ENCODE results near the gene ATP8A2. TPM values are rescaled to one million over a fixed set of nuclear protein-coding genes. Genes with fewer than 3 reads are reported as not detected.
"Not testable (repeated sequence)": the region's sequence is repeated elsewhere in the genome, so short reads cannot be mapped to it uniquely, and the experiment has no call there.

Gene ATP8A2
- total and polyA plus RNA-seq, 4 donors = 0.01 to 0.08 (median 0.05) TPM; not detected in 1

DNA sequence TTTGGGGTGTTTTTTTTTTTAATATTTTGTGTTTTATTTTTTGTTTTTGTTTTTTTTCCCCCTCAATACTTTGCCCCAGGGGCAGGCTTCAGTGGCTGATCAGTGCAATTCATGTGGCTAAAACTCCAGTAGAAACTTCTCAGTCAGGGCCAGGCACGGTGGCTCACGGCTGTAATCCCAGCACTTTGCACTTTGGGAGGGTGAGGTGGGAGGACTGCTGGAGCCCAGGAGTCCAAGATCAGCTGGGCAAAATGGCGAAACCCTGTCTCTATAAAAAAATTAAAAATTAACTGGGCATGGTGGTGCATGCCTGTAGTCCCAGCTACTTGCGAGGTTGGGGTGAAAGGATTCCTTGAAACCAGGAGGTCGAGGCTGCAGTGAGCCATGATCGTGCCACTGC is 17.4 kb upstream of the ATP8A2 start:
- no peaks in the 10 kb centered on the region for H3K36me3 ChIP-seq (ENCODE audit: control insufficient read depth in 4 of 4, insufficient read depth in 3 of 4, low read depth in 1 of 4, low read length in 3 of 4)
- no peaks in the 10 kb centered on the region for H3K9me3 ChIP-seq (ENCODE audit: control insufficient read depth in 4 of 4, low read length in 3 of 4)
- H3K9ac ChIP-seq (ENCODE audit: low read depth in 1 of 2, low read length in 2 of 2) = no peak overlapping the region
- H3K4me1 ChIP-seq (ENCODE audit: control insufficient read depth in 4 of 4, insufficient read depth in 4 of 4, low read length in 3 of 4) = no peaks in the 10 kb centered on the region
- H3K27me3 ChIP-seq (ENCODE audit: control insufficient read depth in 4 of 4, insufficient read depth in 4 of 4, low read length in 3 of 4) = no peaks in the 10 kb centered on the region
- TF ChIP-seq GABPA (IDR thresholded peaks at IDR 0.05 in 1 of 2, conservative IDR thresholded peaks at IDR 0.05 in 1 of 2) (no peak), FOXA1 (IDR thresholded peaks at IDR 0.05) (no peak), TAF1 (conservative IDR thresholded peaks at IDR 0.05) (no peak), FOXA2 (IDR thresholded peaks at IDR 0.05) (no peak), HNF4G (IDR thresholded peaks at IDR 0.05) (no peak), HNF4A (conservative IDR thresholded peaks at IDR 0.05) (no peak), RAD21 (IDR thresholded peaks at IDR 0.05) (no peak)
- TF ChIP-seq, protein P1, sequence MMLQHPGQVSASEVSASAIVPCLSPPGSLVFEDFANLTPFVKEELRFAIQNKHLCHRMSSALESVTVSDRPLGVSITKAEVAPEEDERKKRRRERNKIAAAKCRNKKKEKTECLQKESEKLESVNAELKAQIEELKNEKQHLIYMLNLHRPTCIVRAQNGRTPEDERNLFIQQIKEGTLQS (IDR thresholded peaks at IDR 0.05) = no peak
- TF ChIP-seq, protein P2, sequence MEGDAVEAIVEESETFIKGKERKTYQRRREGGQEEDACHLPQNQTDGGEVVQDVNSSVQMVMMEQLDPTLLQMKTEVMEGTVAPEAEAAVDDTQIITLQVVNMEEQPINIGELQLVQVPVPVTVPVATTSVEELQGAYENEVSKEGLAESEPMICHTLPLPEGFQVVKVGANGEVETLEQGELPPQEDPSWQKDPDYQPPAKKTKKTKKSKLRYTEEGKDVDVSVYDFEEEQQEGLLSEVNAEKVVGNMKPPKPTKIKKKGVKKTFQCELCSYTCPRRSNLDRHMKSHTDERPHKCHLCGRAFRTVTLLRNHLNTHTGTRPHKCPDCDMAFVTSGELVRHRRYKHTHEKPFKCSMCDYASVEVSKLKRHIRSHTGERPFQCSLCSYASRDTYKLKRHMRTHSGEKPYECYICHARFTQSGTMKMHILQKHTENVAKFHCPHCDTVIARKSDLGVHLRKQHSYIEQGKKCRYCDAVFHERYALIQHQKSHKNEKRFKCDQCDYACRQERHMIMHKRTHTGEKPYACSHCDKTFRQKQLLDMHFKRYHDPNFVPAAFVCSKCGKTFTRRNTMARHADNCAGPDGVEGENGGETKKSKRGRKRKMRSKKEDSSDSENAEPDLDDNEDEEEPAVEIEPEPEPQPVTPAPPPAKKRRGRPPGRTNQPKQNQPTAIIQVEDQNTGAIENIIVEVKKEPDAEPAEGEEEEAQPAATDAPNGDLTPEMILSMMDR (IDR thresholded peaks at IDR 0.05; ENCODE audit: low read depth, low read length, missing input control) = no peak
- DNase-seq (ENCODE audit: low spot score) = no peak
- no peak overlapping the region for H3K4me3 ChIP-seq (ENCODE audit: low read depth in 1 of 3, low read length in 3 of 3)
- H3K27ac ChIP-seq (ENCODE audit: low read depth in 1 of 2, low read length in 2 of 2) = no peak overlapping the region
- 64% methylated on average over 6 of the region's 6 CpGs for WGBS

DNA sequence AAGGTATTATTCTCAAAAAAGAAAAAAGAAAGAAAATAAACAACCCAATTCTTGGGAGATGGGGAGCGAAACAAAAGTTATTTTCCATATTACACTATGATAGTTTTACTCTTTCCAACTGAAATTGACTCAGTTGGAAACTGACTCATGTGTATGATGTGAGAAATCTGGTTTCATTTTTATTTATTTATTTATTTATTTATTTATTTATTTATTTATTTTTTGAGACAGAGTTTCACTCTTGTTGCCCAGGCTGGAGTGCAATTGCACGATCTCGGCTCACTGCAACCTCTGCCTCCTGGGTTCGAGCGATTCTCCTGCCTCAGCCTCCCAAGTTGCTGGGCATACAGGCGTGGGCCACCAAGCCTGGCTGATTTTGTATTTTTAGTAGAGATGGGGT is 11.3 kb upstream of the ATP8A2 start:
- WGBS = 94% methylated on average over 6 of the region's 6 CpGs

DNA sequence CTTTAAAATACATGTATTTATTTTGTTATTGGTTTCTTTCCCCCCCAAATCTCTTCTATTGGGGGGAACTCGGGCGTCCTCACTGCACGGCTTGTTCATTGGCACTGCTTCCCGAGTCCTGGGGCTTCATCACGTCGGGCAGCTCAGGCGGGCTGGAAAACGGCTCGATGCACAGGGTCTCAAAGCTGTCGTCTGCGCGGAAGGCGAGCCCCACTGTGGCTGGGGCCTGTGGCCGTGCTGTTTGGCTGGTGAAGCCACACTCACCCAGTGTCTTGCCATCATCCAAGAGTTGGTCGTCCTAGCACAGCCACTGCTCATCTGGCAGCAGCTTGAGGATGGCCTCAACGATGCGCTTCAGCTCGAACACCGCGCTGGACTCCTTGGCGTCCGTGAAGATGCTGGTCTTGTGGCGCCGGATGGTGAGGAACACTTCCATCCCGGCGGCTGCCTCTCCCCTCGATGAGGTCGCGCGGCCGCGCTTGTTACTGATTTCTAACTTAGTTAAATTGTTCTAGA is 6.0 kb upstream of the ATP8A2 start:
- no peaks in the 10 kb centered on the region for H3K4me1 ChIP-seq (ENCODE audit: control insufficient read depth in 4 of 4, insufficient read depth in 4 of 4, low read length in 3 of 4)
- WGBS = 92% methylated on average over 32 of the region's 32 CpGs
- H3K9me3 ChIP-seq (ENCODE audit: control insufficient read depth in 4 of 4, low read length in 3 of 4) = no peaks in the 10 kb centered on the region
- H3K27ac ChIP-seq (ENCODE audit: low read depth in 1 of 2, low read length in 2 of 2) = no peak overlapping the region
- DNase-seq (ENCODE audit: low spot score) = no peak
- no peak overlapping the region for H3K9ac ChIP-seq (ENCODE audit: low read depth in 1 of 2, low read length in 2 of 2)
- no peaks in the 10 kb centered on the region for H3K36me3 ChIP-seq (ENCODE audit: control insufficient read depth in 4 of 4, insufficient read depth in 3 of 4, low read depth in 1 of 4, low read length in 3 of 4)
- H3K27me3 ChIP-seq (ENCODE audit: control insufficient read depth in 4 of 4, insufficient read depth in 4 of 4, low read length in 3 of 4) = peaks cover 0 to 4% (median 2%) of the 10 kb centered on the region in 4 donors
- no peak overlapping the region for H3K4me3 ChIP-seq (ENCODE audit: low read depth in 1 of 3, low read length in 3 of 3)
- no peak for TF ChIP-seq SP1 (IDR thresholded peaks at IDR 0.05)
- no peak for TF ChIP-seq RAD21 (IDR thresholded peaks at IDR 0.05)
- TF ChIP-seq EGR1 (IDR thresholded peaks at IDR 0.05; ENCODE audit: low read depth in 2 of 2) = no peak
- TF ChIP-seq HNF4A (conservative IDR thresholded peaks at IDR 0.05) = no peak
- TF ChIP-seq, protein P1 (IDR thresholded peaks at IDR 0.05) = no peak
- TF ChIP-seq HNF4G (IDR thresholded peaks at IDR 0.05) = no peak
- TF ChIP-seq GABPA (IDR thresholded peaks at IDR 0.05 in 1 of 2, conservative IDR thresholded peaks at IDR 0.05 in 1 of 2) = no peak
- no peak for TF ChIP-seq FOXA2 (IDR thresholded peaks at IDR 0.05)
- no peak for TF ChIP-seq NR2F2 (IDR thresholded peaks at IDR 0.05)
- TF ChIP-seq RXRA (IDR thresholded peaks at IDR 0.05) = no peak
- no peak for TF ChIP-seq TAF1 (conservative IDR thresholded peaks at IDR 0.05)
- TF ChIP-seq, protein P3, sequence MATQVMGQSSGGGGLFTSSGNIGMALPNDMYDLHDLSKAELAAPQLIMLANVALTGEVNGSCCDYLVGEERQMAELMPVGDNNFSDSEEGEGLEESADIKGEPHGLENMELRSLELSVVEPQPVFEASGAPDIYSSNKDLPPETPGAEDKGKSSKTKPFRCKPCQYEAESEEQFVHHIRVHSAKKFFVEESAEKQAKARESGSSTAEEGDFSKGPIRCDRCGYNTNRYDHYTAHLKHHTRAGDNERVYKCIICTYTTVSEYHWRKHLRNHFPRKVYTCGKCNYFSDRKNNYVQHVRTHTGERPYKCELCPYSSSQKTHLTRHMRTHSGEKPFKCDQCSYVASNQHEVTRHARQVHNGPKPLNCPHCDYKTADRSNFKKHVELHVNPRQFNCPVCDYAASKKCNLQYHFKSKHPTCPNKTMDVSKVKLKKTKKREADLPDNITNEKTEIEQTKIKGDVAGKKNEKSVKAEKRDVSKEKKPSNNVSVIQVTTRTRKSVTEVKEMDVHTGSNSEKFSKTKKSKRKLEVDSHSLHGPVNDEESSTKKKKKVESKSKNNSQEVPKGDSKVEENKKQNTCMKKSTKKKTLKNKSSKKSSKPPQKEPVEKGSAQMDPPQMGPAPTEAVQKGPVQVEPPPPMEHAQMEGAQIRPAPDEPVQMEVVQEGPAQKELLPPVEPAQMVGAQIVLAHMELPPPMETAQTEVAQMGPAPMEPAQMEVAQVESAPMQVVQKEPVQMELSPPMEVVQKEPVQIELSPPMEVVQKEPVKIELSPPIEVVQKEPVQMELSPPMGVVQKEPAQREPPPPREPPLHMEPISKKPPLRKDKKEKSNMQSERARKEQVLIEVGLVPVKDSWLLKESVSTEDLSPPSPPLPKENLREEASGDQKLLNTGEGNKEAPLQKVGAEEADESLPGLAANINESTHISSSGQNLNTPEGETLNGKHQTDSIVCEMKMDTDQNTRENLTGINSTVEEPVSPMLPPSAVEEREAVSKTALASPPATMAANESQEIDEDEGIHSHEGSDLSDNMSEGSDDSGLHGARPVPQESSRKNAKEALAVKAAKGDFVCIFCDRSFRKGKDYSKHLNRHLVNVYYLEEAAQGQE (IDR thresholded peaks at IDR 0.05) = no peak
- no peak for TF ChIP-seq FOXA1 (IDR thresholded peaks at IDR 0.05)
- TF ChIP-seq, protein P4, sequence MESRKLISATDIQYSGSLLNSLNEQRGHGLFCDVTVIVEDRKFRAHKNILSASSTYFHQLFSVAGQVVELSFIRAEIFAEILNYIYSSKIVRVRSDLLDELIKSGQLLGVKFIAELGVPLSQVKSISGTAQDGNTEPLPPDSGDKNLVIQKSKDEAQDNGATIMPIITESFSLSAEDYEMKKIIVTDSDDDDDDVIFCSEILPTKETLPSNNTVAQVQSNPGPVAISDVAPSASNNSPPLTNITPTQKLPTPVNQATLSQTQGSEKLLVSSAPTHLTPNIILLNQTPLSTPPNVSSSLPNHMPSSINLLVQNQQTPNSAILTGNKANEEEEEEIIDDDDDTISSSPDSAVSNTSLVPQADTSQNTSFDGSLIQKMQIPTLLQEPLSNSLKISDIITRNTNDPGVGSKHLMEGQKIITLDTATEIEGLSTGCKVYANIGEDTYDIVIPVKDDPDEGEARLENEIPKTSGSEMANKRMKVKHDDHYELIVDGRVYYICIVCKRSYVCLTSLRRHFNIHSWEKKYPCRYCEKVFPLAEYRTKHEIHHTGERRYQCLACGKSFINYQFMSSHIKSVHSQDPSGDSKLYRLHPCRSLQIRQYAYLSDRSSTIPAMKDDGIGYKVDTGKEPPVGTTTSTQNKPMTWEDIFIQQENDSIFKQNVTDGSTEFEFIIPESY (IDR thresholded peaks at IDR 0.05) = no peak
- TF ChIP-seq, protein P5, sequence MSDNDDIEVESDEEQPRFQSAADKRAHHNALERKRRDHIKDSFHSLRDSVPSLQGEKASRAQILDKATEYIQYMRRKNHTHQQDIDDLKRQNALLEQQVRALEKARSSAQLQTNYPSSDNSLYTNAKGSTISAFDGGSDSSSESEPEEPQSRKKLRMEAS (IDR thresholded peaks at IDR 0.05) = no peak
- TF ChIP-seq, protein P2 (IDR thresholded peaks at IDR 0.05; ENCODE audit: low read depth, low read length, missing input control) = no peak
- no peak for TF ChIP-seq YY1 (IDR thresholded peaks at IDR 0.05)

More for the DNA sequence above, 11.3 kb upstream of the ATP8A2 start:
- H3K36me3 ChIP-seq (ENCODE audit: control insufficient read depth in 4 of 4, insufficient read depth in 3 of 4, low read depth in 1 of 4, low read length in 3 of 4); H3K27ac ChIP-seq (ENCODE audit: low read depth in 1 of 2, low read length in 2 of 2); H3K4me1 ChIP-seq (ENCODE audit: control insufficient read depth in 4 of 4, insufficient read depth in 4 of 4, low read length in 3 of 4); H3K9ac ChIP-seq (ENCODE audit: low read depth in 1 of 2, low read length in 2 of 2); H3K4me3 ChIP-seq (ENCODE audit: low read depth in 1 of 3, low read length in 3 of 3); H3K27me3 ChIP-seq (ENCODE audit: control insufficient read depth in 4 of 4, insufficient read depth in 4 of 4, low read length in 3 of 4); DNase-seq (ENCODE audit: low spot score); H3K9me3 ChIP-seq (ENCODE audit: control insufficient read depth in 4 of 4, low read length in 3 of 4): not testable (repeated sequence)

Data from liver (tissue), 9 donors.